ENCODE measurements around the gene SGIP1.

DNA sequence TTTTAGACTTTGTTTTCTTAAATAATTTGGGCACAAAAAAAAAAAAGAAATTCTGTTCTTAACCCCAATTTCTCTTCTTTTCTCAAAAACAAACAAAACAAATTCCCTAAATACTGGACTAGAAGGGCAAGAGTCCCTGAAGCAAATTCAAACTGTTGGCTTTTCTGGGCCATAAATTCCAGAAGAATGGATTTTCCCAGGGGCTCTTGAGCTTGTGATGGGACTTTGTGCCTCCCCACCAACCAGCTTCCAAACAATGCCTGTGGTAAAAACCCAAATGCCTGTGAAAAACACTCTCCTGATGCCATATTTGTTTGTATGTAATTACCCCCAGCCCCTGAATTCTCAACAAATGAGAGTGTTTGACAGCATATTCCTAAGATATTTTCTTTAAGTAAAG, 55.4 kb downstream of the SGIP1 start:
- no peak for TF ChIP-seq POLR2A (IDR thresholded peaks at IDR 0.05)
- TF ChIP-seq, protein P1, sequence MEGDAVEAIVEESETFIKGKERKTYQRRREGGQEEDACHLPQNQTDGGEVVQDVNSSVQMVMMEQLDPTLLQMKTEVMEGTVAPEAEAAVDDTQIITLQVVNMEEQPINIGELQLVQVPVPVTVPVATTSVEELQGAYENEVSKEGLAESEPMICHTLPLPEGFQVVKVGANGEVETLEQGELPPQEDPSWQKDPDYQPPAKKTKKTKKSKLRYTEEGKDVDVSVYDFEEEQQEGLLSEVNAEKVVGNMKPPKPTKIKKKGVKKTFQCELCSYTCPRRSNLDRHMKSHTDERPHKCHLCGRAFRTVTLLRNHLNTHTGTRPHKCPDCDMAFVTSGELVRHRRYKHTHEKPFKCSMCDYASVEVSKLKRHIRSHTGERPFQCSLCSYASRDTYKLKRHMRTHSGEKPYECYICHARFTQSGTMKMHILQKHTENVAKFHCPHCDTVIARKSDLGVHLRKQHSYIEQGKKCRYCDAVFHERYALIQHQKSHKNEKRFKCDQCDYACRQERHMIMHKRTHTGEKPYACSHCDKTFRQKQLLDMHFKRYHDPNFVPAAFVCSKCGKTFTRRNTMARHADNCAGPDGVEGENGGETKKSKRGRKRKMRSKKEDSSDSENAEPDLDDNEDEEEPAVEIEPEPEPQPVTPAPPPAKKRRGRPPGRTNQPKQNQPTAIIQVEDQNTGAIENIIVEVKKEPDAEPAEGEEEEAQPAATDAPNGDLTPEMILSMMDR (IDR thresholded peaks at IDR 0.05): no peak
